T follicular helper cell (primary cell): Measurements from ENCODE around the gene SLC25A21.
"Not testable (repeated sequence)": the region's sequence is repeated elsewhere in the genome, so short reads cannot be mapped to it uniquely, and the experiment has no call there.

Source experiments
- DNase-seq: peaks from one replicate; pipeline ENCODE4 v3.0.0-alpha.2; 2020; ENCODE audit warnings: low read depth
- total RNA-seq, 2 experiments: gene quantifications; one replicate each; lab custom pipeline; 2026; lab: John Stamatoyannopoulos, UW

SLC25A21 gene
- total RNA-seq = 0 to 0.04 reads per million in 2 experiments

- no peak for DNase-seq
These were observed at the start of gene SLC25A21 for GRCh38 chr14:37172024-37172869. Gene SLC25A21, minus strand, starts transcription at chr14:37172606.

- no peak for DNase-seq
These were observed 48.7 kb upstream of the SLC25A21 start for GRCh38 chr14:37221073-37221472.

GRCh38 chr14:37215345-37215744 lies 42.9 kb upstream of the SLC25A21 start:
- no peak for DNase-seq

- DNase-seq = no peak
These were observed 40.6 kb upstream of the SLC25A21 start for GRCh38 chr14:37213016-37213415.

- DNase-seq = no peak
These were observed 38.0 kb upstream of the SLC25A21 start for GRCh38 chr14:37210448-37210847.

- DNase-seq = not testable (repeated sequence)
These were observed 37.2 kb upstream of the SLC25A21 start for GRCh38 chr14:37209617-37210016.

GRCh38 chr14:37205623-37206605 lies 33.5 kb upstream of the SLC25A21 start:
- not testable (repeated sequence) for DNase-seq

- no peak for DNase-seq
These were observed 31.0 kb upstream of the SLC25A21 start for GRCh38 chr14:37203423-37203822.

- no peak for DNase-seq
These were observed 30.4 kb upstream of the SLC25A21 start for GRCh38 chr14:37202812-37203211.

- DNase-seq = no peak
These were observed 29.9 kb upstream of the SLC25A21 start for GRCh38 chr14:37202265-37202664.

- no peak for DNase-seq
These were observed 29.3 kb upstream of the SLC25A21 start for GRCh38 chr14:37201724-37202123.

- DNase-seq = no peak
These were observed 26.5 kb upstream of the SLC25A21 start for GRCh38 chr14:37198907-37199306.

GRCh38 chr14:37198273-37198598 lies 25.8 kb upstream of the SLC25A21 start:
- DNase-seq = no peak

GRCh38 chr14:37197421-37198272 lies 25.2 kb upstream of the SLC25A21 start, which contains the start of gene MIPOL1:
Gene MIPOL1, plus strand, starts transcription at chr14:37197937. Its CDS starts 49,952 bp downstream, at chr14:37247889.
- DNase-seq = no peak

- no peak for DNase-seq
These were observed 24.4 kb upstream of the SLC25A21 start for GRCh38 chr14:37196604-37197420.

- DNase-seq = no peak
These were observed 22.9 kb upstream of the SLC25A21 start for GRCh38 chr14:37195327-37195726.

- no peak for DNase-seq
These were observed 22.3 kb upstream of the SLC25A21 start for GRCh38 chr14:37194698-37195097.

GRCh38 chr14:37189733-37190132 lies 17.3 kb upstream of the SLC25A21 start:
- not testable (repeated sequence) for DNase-seq

GRCh38 chr14:37187840-37188577 lies 15.6 kb upstream of the SLC25A21 start:
- not testable (repeated sequence) for DNase-seq

GRCh38 chr14:37187294-37187693 lies 14.9 kb upstream of the SLC25A21 start:
- no peak for DNase-seq
